Testis (tissue), 3 donors: ENCODE data around the gene ITFG2. TPM values are rescaled to one million over a fixed set of nuclear protein-coding genes. Genes with fewer than 3 reads are reported as not detected.

Experiments
- DNase-seq: peaks from one replicate; pipeline ENCODE4 v3.0.0-alpha.2; 2019
- H3K27ac ChIP-seq, 2 donors: fragments of 200-600 bp; sonication (generic); one replicate each; pipeline ENCODE4 v1.5.1; 2019
- H3K27me3 ChIP-seq: fragments of 200-600 bp; sonication (generic); one replicate; pipeline ENCODE4 v1.5.1; 2019
- H3K36me3 ChIP-seq: fragments of 200-600 bp; sonication (generic); one replicate; pipeline ENCODE4 v1.5.1; 2017; ENCODE audit warnings: low read depth; ENCODE audit errors: missing control alignments
- H3K4me1 ChIP-seq: fragments of 200-600 bp; sonication (generic); one replicate; pipeline ENCODE4 v1.5.1; 2019
- H3K4me3 ChIP-seq, 2 donors: fragments of 200-600 bp; sonication (generic); one replicate each; pipeline ENCODE4 v1.5.1; 2017 to 2019
- H3K9me3 ChIP-seq: fragments of 200-600 bp; sonication (generic); one replicate; pipeline ENCODE4 v1.5.1; 2017
- CTCF ChIP-seq, 3 experiments: fragments of 450-650 bp in 2 of 3; fragments of 200-600 bp in 1 of 3; sonication (generic) in 1 of 3; IDR thresholded peaks; one replicate each; pipeline ENCODE4 v1.5.1; 2016 to 2019; ENCODE audit warnings: antibody characterized with exemption in 3 of 3, mild to moderate bottlenecking in 2 of 3, moderate library complexity in 1 of 3
- POLR2A ChIP-seq: fragments of 450-650 bp; IDR thresholded peaks from one replicate; pipeline ENCODE4 v1.6.1; 2017; ENCODE audit warnings: antibody characterized with exemption, mild to moderate bottlenecking, moderate library complexity
- WGBS, 2 donors: methylation state at CpG; one replicate each; pipeline ENCODE4 v1.1.5; 2018; 5-methylcytosine and 5-hydroxymethylcytosine counted together
- intact Hi-C: fragments of 100-400 bp; cut with DNase I; formaldehyde crosslinking; loops from one replicate; pipeline ENCODE4 v1.15.1; 2023; ENCODE audit warnings: low total_unique reads
- polyA plus RNA-seq: library from polyadenylated mRNA; stranded (reverse); fragments of 350-450 nt; fragmentation: Illumina TruSeq; extraction: RNeasy Lipid Tissue Mini Kit (QIAGEN cat#74804); gene quantifications from one replicate; pipeline ENCODE4 v1.2.3, GENCODE V29; 2014; ENCODE audit warnings: low read depth, low replicate concordance; ENCODE audit not compliant: insufficient read depth
- total RNA-seq, 2 donors: library from RNA; depleted of rRNA; stranded (reverse); fragments of >200 nt; gene quantifications; one replicate each; pipeline ENCODE4 v1.2.3, GENCODE V29; 2016

The ITFG2 gene
- total and polyA plus RNA-seq, 3 donors from 2014 or later = 32.6 to 69.4 (median 54.1) TPM

GRCh38 chr12:2820432-2820831, 8.0 kb downstream of the ITFG2 start:
- Histone ChIP-seq H3K4me1 (no peaks in the 10 kb centered on the region), H3K4me3 (no peak overlapping the region), H3K27ac (no peak overlapping the region), H3K9me3 (no peaks in the 10 kb centered on the region), H3K27me3 (no peaks in the 10 kb centered on the region), H3K36me3 (no peaks in the 10 kb centered on the region)
- 85 to 89% methylated on average over 9 of the region's 9 CpGs for WGBS, 2 donors
- intact Hi-C loops = no loop called here
- TF ChIP-seq POLR2A (no peak), CTCF (IDR thresholded peaks at IDR 0.05) (no peak)
- no peak for DNase-seq

- intact Hi-C loops = no loop called here
- DNase-seq = no peak
- Histone ChIP-seq H3K27me3 (no peaks in the 10 kb centered on the region), H3K9me3 (no peaks in the 10 kb centered on the region), H3K27ac (no peak overlapping the region), H3K4me1 (no peaks in the 10 kb centered on the region), H3K36me3 (no peaks in the 10 kb centered on the region), H3K4me3 (no peak overlapping the region)
- TF ChIP-seq POLR2A = no peak
- TF ChIP-seq CTCF (IDR thresholded peaks at IDR 0.05) = no peak
- WGBS, 2 donors = 58 to 63% methylated on average over 7 of the region's 7 CpGs
Observed at GRCh38 chr12:2823483-2823882, 11.0 kb downstream of the ITFG2 start.

- no peaks in the 10 kb centered on the region for H3K9me3 ChIP-seq
- intact Hi-C loops = no loop called here
- no peaks in the 10 kb centered on the region for H3K4me1 ChIP-seq
- H3K27ac ChIP-seq = no peak overlapping the region
- H3K36me3 ChIP-seq = no peaks in the 10 kb centered on the region
- H3K27me3 ChIP-seq = no peaks in the 10 kb centered on the region
- H3K4me3 ChIP-seq = no peak overlapping the region
- DNase-seq = no peak
- WGBS, 2 donors = 68 to 88% methylated on average over 6 of the region's 6 CpGs
- no peak for TF ChIP-seq POLR2A
- TF ChIP-seq CTCF (IDR thresholded peaks at IDR 0.05) = no peak
Observed at GRCh38 chr12:2824541-2824940, 12.1 kb downstream of the ITFG2 start.

- DNase-seq = no peak
- H3K27me3 ChIP-seq = no peaks in the 10 kb centered on the region
- H3K4me3 ChIP-seq = no peak overlapping the region
- no peak overlapping the region for H3K27ac ChIP-seq
- no peaks in the 10 kb centered on the region for H3K9me3 ChIP-seq
- intact Hi-C loops = no loop called here
- H3K36me3 ChIP-seq = no peaks in the 10 kb centered on the region
- no peaks in the 10 kb centered on the region for H3K4me1 ChIP-seq
- TF ChIP-seq CTCF (IDR thresholded peaks at IDR 0.05) (no peak), POLR2A (no peak)
- WGBS, 2 donors = 74 to 86% methylated on average over 4 of the region's 4 CpGs
Observed at GRCh38 chr12:2825132-2825531, 12.7 kb downstream of the ITFG2 start.

- TF ChIP-seq POLR2A (no peak), CTCF (IDR thresholded peaks at IDR 0.05) (no peak)
- intact Hi-C loops = no loop called here
- 92 to 95% methylated on average over 3 of the region's 3 CpGs for WGBS, 2 donors
- no peaks in the 10 kb centered on the region for H3K4me1 ChIP-seq
- no peak overlapping the region for H3K27ac ChIP-seq
- H3K27me3 ChIP-seq = no peaks in the 10 kb centered on the region
- no peak overlapping the region for H3K4me3 ChIP-seq
- no peak for DNase-seq
- H3K36me3 ChIP-seq = no peaks in the 10 kb centered on the region
- no peaks in the 10 kb centered on the region for H3K9me3 ChIP-seq
Observed at GRCh38 chr12:2826036-2826435, 13.6 kb downstream of the ITFG2 start.
